IPS-15b (cell line): ENCODE data around the gene SHD.
"Not testable (repeated sequence)": the region's sequence is repeated elsewhere in the genome, so short reads cannot be mapped to it uniquely, and the experiment has no call there.

Source experiments
- H3K27me3 ChIP-seq: one replicate; pipeline ENCODE4 v1.6.1; 2013; ENCODE audit warnings: low read length; ENCODE audit not compliant: control insufficient read depth, insufficient read depth
- H3K36me3 ChIP-seq: one replicate; pipeline ENCODE4 v1.6.1; 2013; ENCODE audit warnings: low read length; ENCODE audit not compliant: control insufficient read depth, insufficient read depth
- H3K4me1 ChIP-seq: one replicate; pipeline ENCODE4 v1.6.1; 2013; ENCODE audit warnings: mild to moderate bottlenecking, low read length; ENCODE audit not compliant: control insufficient read depth, insufficient read depth
- H3K4me3 ChIP-seq: one replicate; pipeline ENCODE4 v1.5.1; 2013; ENCODE audit warnings: low read depth, low read length
- H3K9ac ChIP-seq: one replicate; pipeline ENCODE4 v1.6.1; 2013; ENCODE audit warnings: low read depth, mild to moderate bottlenecking, low read length
- H3K9me3 ChIP-seq: one replicate; pipeline ENCODE4 v1.6.1; 2013; ENCODE audit warnings: mild to moderate bottlenecking, low read length; ENCODE audit not compliant: control insufficient read depth, insufficient read depth

SHD gene

DNA sequence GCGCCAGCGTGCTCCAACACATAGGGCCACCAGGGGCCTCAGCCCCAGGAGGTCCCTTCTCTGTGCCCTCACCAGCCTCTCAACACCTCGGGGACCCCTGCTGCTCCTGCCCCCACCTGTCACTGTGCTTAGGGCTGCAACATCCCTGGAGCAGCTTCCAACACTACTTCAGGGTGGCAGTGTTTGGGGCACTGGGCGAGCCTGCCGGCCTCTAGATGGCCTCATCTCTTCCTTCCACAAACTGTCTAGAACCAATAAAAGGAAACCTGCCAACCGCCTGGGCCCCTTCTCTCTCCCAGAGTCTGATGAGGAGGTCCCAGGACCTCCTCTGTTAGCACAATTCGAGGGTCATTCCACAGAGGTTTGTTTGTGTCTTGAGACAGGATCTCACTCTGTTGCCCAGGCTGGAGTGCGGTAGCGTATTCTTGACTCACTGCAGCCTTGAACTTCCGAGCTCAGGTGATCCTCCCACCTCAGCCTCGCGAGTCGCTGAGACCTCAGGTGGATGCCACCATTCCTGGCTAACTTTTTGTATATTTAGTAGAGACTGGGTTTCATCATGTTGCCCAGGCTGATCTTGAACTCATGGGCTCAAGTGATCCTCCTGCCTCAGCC is 10.1 kb upstream of the SHD start:
- no peak overlapping the region for H3K9ac ChIP-seq

GRCh38 chr19:4272894-4273293 is 6.2 kb upstream of the SHD start:
- no peak overlapping the region for H3K4me3 ChIP-seq
- no peaks in the 10 kb centered on the region for H3K4me1 ChIP-seq
- peaks cover under 1% of the 10 kb centered on the region for H3K27me3 ChIP-seq
- H3K9ac ChIP-seq = no peak overlapping the region
- peaks cover 9% of the 10 kb centered on the region for H3K36me3 ChIP-seq
- no peaks in the 10 kb centered on the region for H3K9me3 ChIP-seq

More for the DNA sequence above, 10.1 kb upstream of the SHD start:
- H3K27me3 ChIP-seq = no peaks in the 10 kb centered on the region
- peaks cover 12% of the 10 kb centered on the region for H3K36me3 ChIP-seq
- no peaks in the 10 kb centered on the region for H3K4me1 ChIP-seq
- no peaks in the 10 kb centered on the region for H3K9me3 ChIP-seq
- H3K4me3 ChIP-seq = no peak overlapping the region

GRCh38 chr19:4274321-4274686 is 4.8 kb upstream of the SHD start:
- H3K27me3 ChIP-seq, H3K36me3 ChIP-seq, H3K4me1 ChIP-seq, H3K9ac ChIP-seq, H3K4me3 ChIP-seq, H3K9me3 ChIP-seq: not testable (repeated sequence)

GRCh38 chr19:4277191-4277696 is 1.8 kb upstream of the SHD start:
- H3K27me3 ChIP-seq = peaks cover 19% of the 10 kb centered on the region
- H3K9me3 ChIP-seq = no peaks in the 10 kb centered on the region
- H3K4me3 ChIP-seq = no peak overlapping the region
- H3K36me3 ChIP-seq = no peaks in the 10 kb centered on the region
- no peak overlapping the region for H3K9ac ChIP-seq
- no peaks in the 10 kb centered on the region for H3K4me1 ChIP-seq

DNA sequence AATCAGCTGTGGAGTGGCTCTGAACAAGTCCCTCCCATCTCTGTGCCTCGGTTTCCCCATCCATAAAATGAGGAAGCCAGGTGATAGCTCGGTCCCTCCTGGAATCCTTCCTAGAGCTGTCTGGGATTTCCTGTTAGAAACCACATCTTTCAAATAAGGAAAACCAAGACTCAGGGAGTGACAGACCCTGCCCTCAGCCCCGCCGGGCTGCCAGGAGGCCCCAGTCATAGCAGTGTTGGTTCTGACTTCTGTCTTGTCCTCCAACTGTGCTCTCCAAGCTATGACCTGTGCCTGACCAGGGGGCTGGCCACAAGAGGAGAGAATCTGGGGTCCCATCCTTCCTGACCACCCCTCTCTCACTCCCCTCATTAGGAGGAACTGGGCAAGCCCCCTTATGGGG is 1.1 kb upstream of the SHD start:
- Histone ChIP-seq H3K9me3 (no peaks in the 10 kb centered on the region), H3K36me3 (no peaks in the 10 kb centered on the region), H3K27me3 (peaks cover 19% of the 10 kb centered on the region), H3K4me1 (no peaks in the 10 kb centered on the region), H3K9ac (no peak overlapping the region), H3K4me3 (no peak overlapping the region)

DNA sequence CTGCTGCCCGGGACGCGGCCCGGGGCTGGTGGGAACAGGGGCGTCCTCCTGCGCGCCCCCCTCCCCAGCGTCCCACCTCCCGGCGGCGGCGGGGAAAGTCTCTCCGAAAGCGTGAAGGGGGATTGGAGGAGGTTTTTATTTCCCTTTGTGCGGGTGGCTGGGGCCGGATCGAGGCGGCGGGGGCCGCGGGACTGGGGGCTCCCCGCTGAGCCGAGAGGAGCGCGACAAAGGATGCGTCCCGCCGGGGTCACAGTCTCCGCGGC is 132 bp downstream of the SHD start:
- H3K36me3 ChIP-seq = no peaks in the 10 kb centered on the region
- H3K27me3 ChIP-seq = peaks cover 21% of the 10 kb centered on the region
- H3K9ac ChIP-seq = peak overlapping the region; percentile 60
- H3K4me3 ChIP-seq = peak overlapping the region; percentile 68
- H3K9me3 ChIP-seq = no peaks in the 10 kb centered on the region
- no peaks in the 10 kb centered on the region for H3K4me1 ChIP-seq

DNA sequence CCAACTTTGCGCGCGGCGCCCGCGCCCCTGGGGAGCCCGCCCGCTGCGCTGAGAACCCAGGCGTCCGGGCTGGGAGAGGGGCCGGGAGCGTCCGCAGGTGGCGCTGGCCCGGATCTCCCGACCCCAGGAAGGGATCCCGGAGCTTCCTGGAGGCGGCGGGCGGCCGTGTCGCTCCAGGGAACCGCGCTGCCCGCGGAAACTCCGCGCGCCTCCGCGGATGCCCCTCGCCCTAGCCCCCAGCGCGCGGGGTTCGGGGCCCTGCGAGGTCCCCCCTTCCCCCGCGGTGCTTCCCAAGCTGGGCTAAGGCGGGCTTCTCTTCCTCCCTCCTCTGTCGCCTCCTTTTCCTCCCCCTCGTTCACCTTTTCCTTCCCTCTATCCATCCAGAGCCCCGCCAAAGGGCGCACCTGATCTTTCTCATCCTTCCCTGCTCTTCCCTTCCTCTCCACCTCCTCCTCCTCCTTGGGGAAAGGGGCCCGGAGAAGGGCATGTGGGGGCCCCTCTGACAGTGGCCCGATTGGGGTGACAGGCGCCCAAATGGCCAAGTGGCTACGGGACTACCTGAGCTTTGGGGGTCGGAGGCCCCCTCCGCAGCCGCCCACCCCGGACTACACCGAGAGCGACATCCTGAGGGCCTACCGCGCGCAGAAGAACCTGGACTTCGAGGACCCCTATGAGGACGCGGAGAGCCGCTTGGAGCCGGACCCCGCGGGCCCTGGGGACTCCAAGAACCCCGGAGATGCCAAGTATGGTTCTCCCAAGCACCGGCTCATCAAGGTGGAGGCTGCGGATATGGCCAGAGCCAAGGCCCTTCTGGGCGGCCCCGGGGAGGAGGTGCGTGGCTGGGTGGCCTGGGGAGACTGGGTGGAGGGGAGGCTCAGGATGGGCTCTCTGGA is 710 bp downstream of the SHD start:
- Histone ChIP-seq H3K27me3 (peaks cover 21% of the 10 kb centered on the region), H3K9ac (peak overlapping the region; percentile 60), H3K4me3 (peak overlapping the region; percentile 68), H3K36me3 (no peaks in the 10 kb centered on the region), H3K9me3 (no peaks in the 10 kb centered on the region), H3K4me1 (no peaks in the 10 kb centered on the region)

DNA sequence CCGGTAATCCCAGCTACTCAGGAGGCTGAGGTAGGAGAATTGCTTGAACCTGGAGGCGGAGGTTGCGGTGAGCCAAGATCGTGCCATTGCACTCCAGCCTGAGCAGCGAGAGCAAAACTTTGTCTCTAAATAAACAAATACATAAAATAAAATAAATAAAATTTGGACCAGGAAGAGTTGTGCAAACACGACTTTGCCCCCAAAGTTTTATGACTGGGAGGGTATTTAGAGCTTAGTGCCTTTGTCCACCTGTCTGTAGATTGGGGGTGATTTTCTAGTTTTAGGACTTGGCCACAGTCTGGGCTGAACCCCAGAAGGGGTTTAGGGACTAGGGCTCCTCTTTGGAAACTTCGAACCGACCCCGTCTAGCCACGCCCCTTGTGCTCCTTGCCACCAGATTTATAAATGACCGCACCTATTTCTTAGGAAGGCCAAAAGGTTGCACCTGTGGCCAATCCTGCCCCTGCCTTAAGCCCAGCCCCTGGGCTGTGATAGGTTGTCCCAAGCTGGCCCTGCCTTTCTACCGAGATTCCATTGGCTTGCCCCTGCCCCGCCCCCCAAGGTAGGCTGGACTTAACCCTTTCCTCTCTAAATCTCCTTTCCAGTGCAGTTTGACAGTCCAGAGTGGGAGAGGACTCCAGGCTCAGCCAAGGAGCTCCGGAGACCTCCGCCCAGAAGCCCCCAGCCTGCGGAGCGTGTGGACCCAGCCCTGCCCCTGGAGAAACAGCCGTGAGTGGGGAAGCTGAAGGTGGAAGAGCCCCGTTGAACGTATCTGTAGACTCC is 5.3 kb downstream of the SHD start:
- peaks cover 18% of the 10 kb centered on the region for H3K27me3 ChIP-seq
- no peak overlapping the region for H3K9ac ChIP-seq
- no peaks in the 10 kb centered on the region for H3K36me3 ChIP-seq
- H3K9me3 ChIP-seq = no peaks in the 10 kb centered on the region
- H3K4me3 ChIP-seq = peak overlapping the region; percentile 48
- no peaks in the 10 kb centered on the region for H3K4me1 ChIP-seq

- no peak overlapping the region for H3K9ac ChIP-seq
- peak overlapping the region; percentile 27 for H3K4me3 ChIP-seq
- H3K27me3 ChIP-seq = peaks cover 18% of the 10 kb centered on the region
- no peaks in the 10 kb centered on the region for H3K36me3 ChIP-seq
- no peaks in the 10 kb centered on the region for H3K9me3 ChIP-seq
- no peaks in the 10 kb centered on the region for H3K4me1 ChIP-seq
Measured at GRCh38 chr19:4284974-4285373, 5.9 kb downstream of the SHD start.

DNA sequence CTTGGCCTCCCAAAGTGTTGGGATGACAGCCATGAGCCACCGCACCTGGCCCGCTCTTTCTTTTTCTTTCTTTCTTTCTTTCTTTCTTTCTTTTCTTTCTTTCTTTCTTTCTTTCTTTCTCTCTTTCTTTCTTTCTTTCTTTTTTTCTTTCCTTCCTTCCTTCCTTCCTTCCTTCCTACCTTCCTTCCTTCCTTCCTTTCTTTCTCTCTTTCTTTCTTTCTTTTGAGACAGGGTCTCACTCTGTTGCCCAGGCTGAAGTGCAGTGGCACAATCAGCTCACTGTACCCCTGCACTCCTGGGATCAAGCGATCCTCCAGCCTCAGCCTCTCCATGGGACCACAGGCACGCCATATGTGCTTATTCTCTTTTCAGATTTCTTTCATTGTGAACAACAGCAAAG is 7.1 kb downstream of the SHD start:
- H3K9me3 ChIP-seq, H3K9ac ChIP-seq, H3K36me3 ChIP-seq, H3K4me3 ChIP-seq, H3K4me1 ChIP-seq, H3K27me3 ChIP-seq: not testable (repeated sequence)

DNA sequence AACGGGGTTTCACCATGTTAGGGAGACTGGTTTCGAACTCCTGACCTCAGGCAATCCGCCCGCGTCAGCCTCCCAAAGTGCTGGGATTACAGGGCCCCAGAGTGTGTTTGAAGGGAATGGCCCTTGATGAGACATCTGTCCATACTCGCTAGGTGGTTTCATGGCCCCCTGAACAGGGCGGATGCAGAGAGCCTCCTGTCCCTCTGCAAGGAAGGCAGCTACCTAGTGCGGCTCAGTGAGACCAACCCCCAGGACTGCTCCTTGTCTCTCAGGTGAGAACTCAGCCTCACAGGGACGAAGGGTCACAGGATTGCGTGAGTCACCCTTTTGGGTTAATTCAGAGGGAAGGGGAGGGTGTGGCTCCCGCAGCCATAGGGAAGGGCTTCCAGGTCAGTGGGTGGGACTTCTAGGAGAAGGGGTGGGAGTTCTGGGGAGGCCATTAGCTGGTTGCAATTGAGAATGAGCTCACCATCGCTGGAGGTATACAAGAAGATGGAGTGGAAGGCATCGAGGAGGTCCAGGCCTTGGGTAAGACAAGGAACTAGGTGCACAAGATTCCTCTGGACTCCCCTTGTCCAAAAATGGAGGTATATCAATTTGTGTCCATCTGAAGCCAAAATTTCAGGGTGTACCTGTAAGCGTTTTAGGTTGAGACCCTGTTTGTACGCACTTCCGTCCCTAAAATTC is 9.2 kb downstream of the SHD start:
- H3K36me3 ChIP-seq = no peaks in the 10 kb centered on the region
- no peak overlapping the region for H3K4me3 ChIP-seq
- no peaks in the 10 kb centered on the region for H3K27me3 ChIP-seq
- no peaks in the 10 kb centered on the region for H3K9me3 ChIP-seq
- H3K4me1 ChIP-seq = no peaks in the 10 kb centered on the region
- H3K9ac ChIP-seq = no peak overlapping the region
